ENCODE data around the gene GTF2A2. TPM values are rescaled to one million over a fixed set of nuclear protein-coding genes. Genes with fewer than 3 reads are reported as not detected.

The GTF2A2 gene
- total and polyA plus RNA-seq, 4 donors = 33.5 to 121 (median 67.4) TPM

DNA sequence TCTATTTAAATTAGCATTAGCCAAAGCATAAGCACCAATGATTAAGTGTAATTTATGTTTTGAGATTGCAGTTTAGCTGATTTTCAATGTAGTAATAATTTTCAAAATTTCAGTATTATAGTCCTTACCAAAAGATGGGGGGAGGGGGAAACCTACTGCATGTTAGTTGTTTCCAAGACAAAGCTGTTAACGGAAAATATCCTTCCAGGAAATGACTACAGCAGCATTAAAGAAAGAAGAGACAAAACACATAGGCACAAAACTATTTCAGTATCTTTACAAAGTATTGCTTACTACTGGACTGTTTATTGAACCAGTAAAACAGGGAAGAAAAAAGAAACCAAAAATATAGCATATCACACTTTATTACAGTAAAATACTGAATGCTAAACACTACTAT lies 21.3 kb upstream of the GTF2A2 start:
- H3K9me3 ChIP-seq (ENCODE audit: control insufficient read depth in 4 of 4, insufficient read depth in 3 of 4, low read length in 3 of 4) = no peaks in the 10 kb centered on the region
- H3K27ac ChIP-seq (ENCODE audit: low read depth in 1 of 2, low read length in 1 of 2) = no peak overlapping the region
- DNase-seq = no peak
- ATAC-seq (ENCODE audit: insufficient read depth, low FRiP score) = no peak
- H3K36me3 ChIP-seq (ENCODE audit: control insufficient read depth in 4 of 4, insufficient read depth in 4 of 4, low read length in 4 of 4) = peaks cover 16 to 46% (median 29%) of the 10 kb centered on the region in 4 donors
- WGBS, 2 donors = 22 to 53% methylated on average over 1 of the region's 1 CpG
- no peak overlapping the region for H3K4me3 ChIP-seq
- H3K4me1 ChIP-seq (ENCODE audit: control insufficient read depth in 5 of 5, insufficient read depth in 5 of 5, low read length in 5 of 5) = no peaks in the 10 kb centered on the region
- no peak overlapping the region for H3K9ac ChIP-seq (ENCODE audit: insufficient read depth in 1 of 2, low read length in 2 of 2)
- TF ChIP-seq, protein P1, sequence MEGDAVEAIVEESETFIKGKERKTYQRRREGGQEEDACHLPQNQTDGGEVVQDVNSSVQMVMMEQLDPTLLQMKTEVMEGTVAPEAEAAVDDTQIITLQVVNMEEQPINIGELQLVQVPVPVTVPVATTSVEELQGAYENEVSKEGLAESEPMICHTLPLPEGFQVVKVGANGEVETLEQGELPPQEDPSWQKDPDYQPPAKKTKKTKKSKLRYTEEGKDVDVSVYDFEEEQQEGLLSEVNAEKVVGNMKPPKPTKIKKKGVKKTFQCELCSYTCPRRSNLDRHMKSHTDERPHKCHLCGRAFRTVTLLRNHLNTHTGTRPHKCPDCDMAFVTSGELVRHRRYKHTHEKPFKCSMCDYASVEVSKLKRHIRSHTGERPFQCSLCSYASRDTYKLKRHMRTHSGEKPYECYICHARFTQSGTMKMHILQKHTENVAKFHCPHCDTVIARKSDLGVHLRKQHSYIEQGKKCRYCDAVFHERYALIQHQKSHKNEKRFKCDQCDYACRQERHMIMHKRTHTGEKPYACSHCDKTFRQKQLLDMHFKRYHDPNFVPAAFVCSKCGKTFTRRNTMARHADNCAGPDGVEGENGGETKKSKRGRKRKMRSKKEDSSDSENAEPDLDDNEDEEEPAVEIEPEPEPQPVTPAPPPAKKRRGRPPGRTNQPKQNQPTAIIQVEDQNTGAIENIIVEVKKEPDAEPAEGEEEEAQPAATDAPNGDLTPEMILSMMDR (IDR thresholded peaks at IDR 0.05; ENCODE audit: control extremely low read depth, extremely low read depth) = no peak
- H3K27me3 ChIP-seq (ENCODE audit: control insufficient read depth in 3 of 3, insufficient read depth in 3 of 3, low read length in 2 of 3) = no peaks in the 10 kb centered on the region

DNA sequence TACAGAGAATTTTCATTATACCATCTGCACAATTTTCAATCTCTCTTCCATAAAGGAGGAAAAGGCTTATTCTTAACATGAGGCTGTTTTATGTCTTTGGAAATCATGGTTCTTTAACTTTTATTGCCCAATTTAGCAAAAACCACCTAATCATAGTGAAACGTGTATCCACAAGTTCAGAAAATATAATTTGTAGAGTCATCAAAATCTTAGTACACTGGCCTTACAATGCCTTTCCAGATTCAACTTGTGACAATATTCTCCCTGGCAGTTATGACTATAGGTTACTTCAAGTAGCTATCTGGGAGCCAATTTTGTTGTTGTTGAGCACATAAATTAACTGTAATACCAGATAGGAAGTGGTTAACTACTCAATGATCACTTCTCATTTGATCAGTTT lies 20.9 kb upstream of the GTF2A2 start:
- Histone ChIP-seq H3K4me3 (no peak overlapping the region), H3K27ac (ENCODE audit: low read depth in 1 of 2, low read length in 1 of 2) (no peak overlapping the region), H3K36me3 (ENCODE audit: control insufficient read depth in 4 of 4, insufficient read depth in 4 of 4, low read length in 4 of 4) (peaks cover 16 to 50% (median 31%) of the 10 kb centered on the region in 4 donors), H3K27me3 (ENCODE audit: control insufficient read depth in 3 of 3, insufficient read depth in 3 of 3, low read length in 2 of 3) (no peaks in the 10 kb centered on the region), H3K9me3 (ENCODE audit: control insufficient read depth in 4 of 4, insufficient read depth in 3 of 4, low read length in 3 of 4) (no peaks in the 10 kb centered on the region), H3K9ac (ENCODE audit: insufficient read depth in 1 of 2, low read length in 2 of 2) (no peak overlapping the region), H3K4me1 (ENCODE audit: control insufficient read depth in 5 of 5, insufficient read depth in 5 of 5, low read length in 5 of 5) (no peaks in the 10 kb centered on the region)
- WGBS, 2 donors = 41 to 70% methylated on average over 1 of the region's 1 CpG
- TF ChIP-seq, protein P1 (IDR thresholded peaks at IDR 0.05; ENCODE audit: control extremely low read depth, extremely low read depth) = no peak
- no peak for DNase-seq
- ATAC-seq (ENCODE audit: insufficient read depth, low FRiP score) = no peak

DNA sequence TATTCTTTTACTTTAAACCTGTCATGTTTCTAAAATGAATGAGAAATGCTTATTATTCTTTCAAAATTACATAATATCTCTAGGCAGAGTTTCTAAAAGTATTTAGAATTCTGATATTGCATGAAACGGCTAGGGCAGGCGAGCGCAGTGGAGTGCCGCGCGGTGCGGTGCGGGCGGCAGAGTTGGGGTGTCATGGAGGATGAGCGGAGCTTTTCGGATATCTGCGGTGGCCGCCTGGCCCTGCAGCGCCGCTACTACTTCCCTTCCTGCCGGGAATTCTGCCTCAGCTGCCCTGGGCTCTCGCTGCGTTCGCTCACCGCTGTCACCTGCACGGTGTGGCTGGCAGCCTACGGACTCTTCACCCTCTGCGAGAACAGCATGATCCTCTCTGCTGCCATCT lies 19.2 kb upstream of the GTF2A2 start:
- H3K9me3 ChIP-seq (ENCODE audit: control insufficient read depth in 4 of 4, insufficient read depth in 3 of 4, low read length in 3 of 4) = no peaks in the 10 kb centered on the region
- H3K36me3 ChIP-seq (ENCODE audit: control insufficient read depth in 4 of 4, insufficient read depth in 4 of 4, low read length in 4 of 4) = peaks cover 20 to 60% (median 39%) of the 10 kb centered on the region in 4 donors
- DNase-seq = no peak
- ATAC-seq (ENCODE audit: insufficient read depth, low FRiP score) = no peak
- H3K4me3 ChIP-seq = no peak overlapping the region
- H3K4me1 ChIP-seq (ENCODE audit: control insufficient read depth in 5 of 5, insufficient read depth in 5 of 5, low read length in 5 of 5) = no peaks in the 10 kb centered on the region
- no peak overlapping the region for H3K9ac ChIP-seq (ENCODE audit: insufficient read depth in 1 of 2, low read length in 2 of 2)
- TF ChIP-seq, protein P1 (IDR thresholded peaks at IDR 0.05; ENCODE audit: control extremely low read depth, extremely low read depth) = no peak
- 96 to 98% methylated on average over 20 to 23 of the region's 23 CpGs for WGBS, 2 donors
- no peaks in the 10 kb centered on the region for H3K27me3 ChIP-seq (ENCODE audit: control insufficient read depth in 3 of 3, insufficient read depth in 3 of 3, low read length in 2 of 3)
- no peak overlapping the region for H3K27ac ChIP-seq (ENCODE audit: low read depth in 1 of 2, low read length in 1 of 2)

DNA sequence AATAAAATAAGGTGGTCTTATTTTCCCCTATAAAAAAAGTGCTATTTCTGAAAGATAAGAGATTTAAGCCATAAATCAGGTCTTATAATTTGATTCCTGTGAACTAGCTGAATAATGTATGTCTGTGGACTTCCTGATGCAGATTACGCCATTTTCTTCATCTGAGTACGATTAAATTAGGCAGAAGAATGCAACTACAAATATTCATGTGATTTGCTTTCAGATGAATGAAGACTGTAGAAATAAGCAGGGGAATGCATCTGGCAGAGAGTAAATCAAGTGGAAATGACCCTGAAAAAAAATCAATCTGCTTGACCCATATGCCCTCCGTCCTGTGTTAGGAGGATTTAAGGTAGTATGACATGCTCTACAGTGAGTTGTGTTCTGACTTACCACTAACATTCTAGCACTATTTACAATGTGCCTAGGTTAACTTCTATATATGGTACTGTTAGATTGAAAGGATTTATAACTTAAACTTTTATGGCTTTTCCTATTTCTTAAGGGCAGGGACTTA lies 17.1 kb upstream of the GTF2A2 start:
- no peak for ATAC-seq (ENCODE audit: insufficient read depth, low FRiP score)
- Histone ChIP-seq H3K36me3 (ENCODE audit: control insufficient read depth in 4 of 4, insufficient read depth in 4 of 4, low read length in 4 of 4) (peaks cover 28 to 57% (median 36%) of the 10 kb centered on the region in 4 donors), H3K27ac (ENCODE audit: low read depth in 1 of 2, low read length in 1 of 2) (no peak overlapping the region), H3K9ac (ENCODE audit: insufficient read depth in 1 of 2, low read length in 2 of 2) (no peak overlapping the region), H3K4me1 (ENCODE audit: control insufficient read depth in 5 of 5, insufficient read depth in 5 of 5, low read length in 5 of 5) (no peaks in the 10 kb centered on the region), H3K9me3 (ENCODE audit: control insufficient read depth in 4 of 4, insufficient read depth in 3 of 4, low read length in 3 of 4) (no peaks in the 10 kb centered on the region), H3K27me3 (ENCODE audit: control insufficient read depth in 3 of 3, insufficient read depth in 3 of 3, low read length in 2 of 3) (no peaks in the 10 kb centered on the region), H3K4me3 (no peak overlapping the region)
- TF ChIP-seq, protein P1 (IDR thresholded peaks at IDR 0.05; ENCODE audit: control extremely low read depth, extremely low read depth) = no peak
- 77 to 91% methylated on average over 3 of the region's 3 CpGs for WGBS, 2 donors
- DNase-seq = no peak
